ENCODE results near the gene ZNF397.
"Not testable (repeated sequence)": the region's sequence is repeated elsewhere in the genome, so short reads cannot be mapped to it uniquely, and the experiment has no call there.

Gene ZNF397

GRCh38 chr18:35205746-35206458 is 34.9 kb upstream of the ZNF397 start:
- H3K4ac ChIP-seq (ENCODE audit: low read depth in 1 of 2, low read length in 2 of 2); H4K8ac ChIP-seq (ENCODE audit: low read length); DNase-seq; H3K27ac ChIP-seq (ENCODE audit: low read length, poor library complexity, severe bottlenecking); H3K27me3 ChIP-seq (ENCODE audit: control insufficient read depth in 1 of 2, insufficient read depth in 1 of 2, low read length in 2 of 2); H3K4me1 ChIP-seq (ENCODE audit: control insufficient read depth, insufficient read depth, low read depth, low read length); H2BK120ac ChIP-seq (ENCODE audit: low read depth, low read length); H2AFZ ChIP-seq (ENCODE audit: low read depth, low read length); H3K36me3 ChIP-seq (ENCODE audit: control insufficient read depth in 1 of 2, insufficient read depth in 2 of 2, low read depth in 1 of 2, low read length in 2 of 2); H2BK5ac ChIP-seq (ENCODE audit: low read depth, low read length, poor library complexity, severe bottlenecking); H3K18ac ChIP-seq (ENCODE audit: low read depth in 1 of 2, low read length in 2 of 2); H3K4me2 ChIP-seq (ENCODE audit: low read length, poor library complexity, severe bottlenecking); H3K79me1 ChIP-seq (replicated peaks; ENCODE audit: low read length, poor library complexity, severe bottlenecking); H2BK15ac ChIP-seq (ENCODE audit: low read depth, poor library complexity, severe bottlenecking); H4K91ac ChIP-seq (ENCODE audit: low read length); H3K14ac ChIP-seq (ENCODE audit: low read length in 2 of 2); H2BK12ac ChIP-seq (ENCODE audit: low read length in 2 of 2); H2AK5ac ChIP-seq (ENCODE audit: low read length, severe bottlenecking); H3K9ac ChIP-seq (ENCODE audit: low read length); H3K4me3 ChIP-seq (ENCODE audit: insufficient read depth in 1 of 2, low read depth in 1 of 2, low read length in 2 of 2); H3K23ac ChIP-seq (ENCODE audit: low read length in 2 of 2): not testable (repeated sequence)
- 97% methylated on average over 12 of the region's 30 CpGs for WGBS
- H3K9me3 ChIP-seq (ENCODE audit: control insufficient read depth, low read length): peaks cover 15% of the 10 kb centered on the region

DNA sequence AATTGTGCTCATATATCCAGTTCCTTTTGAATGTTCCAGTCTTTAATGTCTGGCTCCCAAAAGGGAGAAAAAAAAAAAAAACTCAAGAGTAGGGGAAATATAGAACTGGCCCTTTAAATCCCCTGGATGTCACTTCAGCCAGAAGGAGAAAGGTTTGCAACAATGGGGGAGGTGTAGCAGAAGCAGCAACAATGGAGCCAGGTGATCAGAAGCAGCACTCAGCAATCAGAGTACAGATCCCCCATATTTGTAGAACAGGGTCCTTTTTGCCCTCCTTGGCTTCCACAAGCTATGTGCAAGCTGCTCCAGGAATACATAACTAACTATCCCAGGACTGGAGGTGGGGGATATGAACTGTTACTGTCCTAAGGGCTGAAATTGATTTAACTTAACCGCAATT is 25.8 kb upstream of the ZNF397 start:
- Histone ChIP-seq H3K4me3 (ENCODE audit: insufficient read depth in 1 of 2, low read depth in 1 of 2, low read length in 2 of 2) (no peak overlapping the region), H3K36me3 (ENCODE audit: control insufficient read depth in 1 of 2, insufficient read depth in 2 of 2, low read depth in 1 of 2, low read length in 2 of 2) (no peaks in the 10 kb centered on the region), H2AK5ac (ENCODE audit: low read length, severe bottlenecking) (no peak overlapping the region), H3K14ac (ENCODE audit: low read length in 2 of 2) (no peak overlapping the region), H4K91ac (ENCODE audit: low read length) (no peak overlapping the region), H3K18ac (ENCODE audit: low read depth in 1 of 2, low read length in 2 of 2) (no peak overlapping the region), H3K23ac (ENCODE audit: low read length in 2 of 2) (no peak overlapping the region), H3K4me1 (ENCODE audit: control insufficient read depth, insufficient read depth, low read depth, low read length) (no peaks in the 10 kb centered on the region), H3K4ac (ENCODE audit: low read depth in 1 of 2, low read length in 2 of 2) (no peak overlapping the region), H2BK12ac (ENCODE audit: low read length in 2 of 2) (no peak overlapping the region), H2BK120ac (ENCODE audit: low read depth, low read length) (no peak overlapping the region), H3K79me1 (replicated peaks; ENCODE audit: low read length, poor library complexity, severe bottlenecking) (no peaks in the 10 kb centered on the region), H2BK5ac (ENCODE audit: low read depth, low read length, poor library complexity, severe bottlenecking) (no peak overlapping the region), H4K8ac (ENCODE audit: low read length) (no peak overlapping the region), H3K27ac (ENCODE audit: low read length, poor library complexity, severe bottlenecking) (no peak overlapping the region), H2BK15ac (ENCODE audit: low read depth, poor library complexity, severe bottlenecking) (no peak overlapping the region), H3K9me3 (ENCODE audit: control insufficient read depth, low read length) (no peaks in the 10 kb centered on the region), H3K9ac (ENCODE audit: low read length) (no peak overlapping the region), H3K4me2 (ENCODE audit: low read length, poor library complexity, severe bottlenecking) (no peak overlapping the region), H3K27me3 (ENCODE audit: control insufficient read depth in 1 of 2, insufficient read depth in 1 of 2, low read length in 2 of 2) (peaks cover 0 to 4% of the 10 kb centered on the region in 2 experiments), H2AFZ (ENCODE audit: low read depth, low read length) (no peak overlapping the region)
- DNase-seq: no peak
- 67% methylated on average over 1 of the region's 1 CpG for WGBS

- not testable (repeated sequence) for H3K4ac ChIP-seq (ENCODE audit: low read depth in 1 of 2, low read length in 2 of 2); H3K18ac ChIP-seq (ENCODE audit: low read depth in 1 of 2, low read length in 2 of 2); H3K23ac ChIP-seq (ENCODE audit: low read length in 2 of 2); H2AFZ ChIP-seq (ENCODE audit: low read depth, low read length); H4K91ac ChIP-seq (ENCODE audit: low read length); H3K9me3 ChIP-seq (ENCODE audit: control insufficient read depth, low read length); H2AK5ac ChIP-seq (ENCODE audit: low read length, severe bottlenecking); H3K14ac ChIP-seq (ENCODE audit: low read length in 2 of 2); H2BK12ac ChIP-seq (ENCODE audit: low read length in 2 of 2); H2BK15ac ChIP-seq (ENCODE audit: low read depth, poor library complexity, severe bottlenecking); H3K79me1 ChIP-seq (replicated peaks; ENCODE audit: low read length, poor library complexity, severe bottlenecking); H2BK120ac ChIP-seq (ENCODE audit: low read depth, low read length); H3K27me3 ChIP-seq (ENCODE audit: control insufficient read depth in 1 of 2, insufficient read depth in 1 of 2, low read length in 2 of 2); H4K8ac ChIP-seq (ENCODE audit: low read length); H3K9ac ChIP-seq (ENCODE audit: low read length); DNase-seq; H2BK5ac ChIP-seq (ENCODE audit: low read depth, low read length, poor library complexity, severe bottlenecking); H3K4me2 ChIP-seq (ENCODE audit: low read length, poor library complexity, severe bottlenecking); H3K36me3 ChIP-seq (ENCODE audit: control insufficient read depth in 1 of 2, insufficient read depth in 2 of 2, low read depth in 1 of 2, low read length in 2 of 2); H3K4me1 ChIP-seq (ENCODE audit: control insufficient read depth, insufficient read depth, low read depth, low read length); H3K4me3 ChIP-seq (ENCODE audit: insufficient read depth in 1 of 2, low read depth in 1 of 2, low read length in 2 of 2); H3K27ac ChIP-seq (ENCODE audit: low read length, poor library complexity, severe bottlenecking)
- 60% methylated on average over 10 of the region's 10 CpGs for WGBS
Measured at GRCh38 chr18:35216611-35217010, 24.2 kb upstream of the ZNF397 start.

DNA sequence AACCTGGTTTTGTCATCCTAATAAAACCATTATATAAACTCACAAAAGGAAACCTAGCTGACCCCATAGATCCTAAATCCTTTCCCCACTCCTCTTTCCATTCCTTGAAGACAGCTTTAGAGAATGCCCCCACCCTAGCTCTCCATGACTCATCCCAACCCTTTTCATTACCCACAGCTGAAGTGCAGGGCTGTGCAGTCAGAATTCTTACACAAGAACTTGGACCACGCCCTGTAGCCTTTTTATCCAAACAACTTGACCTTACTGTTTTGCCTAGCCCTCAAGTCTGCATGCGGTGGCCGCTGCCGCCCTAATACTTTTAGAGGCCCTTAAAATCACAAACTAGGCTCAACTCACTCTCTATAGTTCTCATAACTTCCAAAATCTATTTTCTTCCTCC is 21.5 kb upstream of the ZNF397 start:
- not testable (repeated sequence) for H3K4me2 ChIP-seq (ENCODE audit: low read length, poor library complexity, severe bottlenecking); H2AFZ ChIP-seq (ENCODE audit: low read depth, low read length); H4K8ac ChIP-seq (ENCODE audit: low read length); H3K4me3 ChIP-seq (ENCODE audit: insufficient read depth in 1 of 2, low read depth in 1 of 2, low read length in 2 of 2); H3K27ac ChIP-seq (ENCODE audit: low read length, poor library complexity, severe bottlenecking); H3K9ac ChIP-seq (ENCODE audit: low read length); H3K23ac ChIP-seq (ENCODE audit: low read length in 2 of 2); H3K9me3 ChIP-seq (ENCODE audit: control insufficient read depth, low read length); H2BK15ac ChIP-seq (ENCODE audit: low read depth, poor library complexity, severe bottlenecking); H3K4ac ChIP-seq (ENCODE audit: low read depth in 1 of 2, low read length in 2 of 2); H2BK5ac ChIP-seq (ENCODE audit: low read depth, low read length, poor library complexity, severe bottlenecking); H4K91ac ChIP-seq (ENCODE audit: low read length); H2AK5ac ChIP-seq (ENCODE audit: low read length, severe bottlenecking); H3K36me3 ChIP-seq (ENCODE audit: control insufficient read depth in 1 of 2, insufficient read depth in 2 of 2, low read depth in 1 of 2, low read length in 2 of 2); H2BK120ac ChIP-seq (ENCODE audit: low read depth, low read length); H3K79me1 ChIP-seq (replicated peaks; ENCODE audit: low read length, poor library complexity, severe bottlenecking); H3K14ac ChIP-seq (ENCODE audit: low read length in 2 of 2); H3K4me1 ChIP-seq (ENCODE audit: control insufficient read depth, insufficient read depth, low read depth, low read length); H3K27me3 ChIP-seq (ENCODE audit: control insufficient read depth in 1 of 2, insufficient read depth in 1 of 2, low read length in 2 of 2); H2BK12ac ChIP-seq (ENCODE audit: low read length in 2 of 2); H3K18ac ChIP-seq (ENCODE audit: low read depth in 1 of 2, low read length in 2 of 2)
- WGBS: 49% methylated on average over 4 of the region's 4 CpGs
- DNase-seq: peak; percentile 39

Data from mesenchymal stem cell (in vitro differentiated cells and primary cell).